Stimulated activated CD8-positive, alpha-beta memory T cell treated with anti-CD3 and anti-CD28 coated beads, Interleukin-12 subunit alpha, Interleukin-12 subunit beta, amount 100 ng/mL, for 4 hours (primary cell): ENCODE data around the gene A1BG.
"Not testable (repeated sequence)": the region's sequence is repeated elsewhere in the genome, so short reads cannot be mapped to it uniquely, and the experiment has no call there.

Source experiments
- DNase-seq: peaks from one replicate; pipeline ENCODE4 v3.0.0-alpha.2; 2020; ENCODE audit warnings: low read depth

Gene A1BG

GRCh38 chr19:58334691-58335249 lies 18.5 kb downstream of the A1BG start:
- DNase-seq, result no peak

GRCh38 chr19:58332697-58333096 lies 20.6 kb downstream of the A1BG start:
- no peak for DNase-seq

- DNase-seq, result no peak
These were observed 22.8 kb downstream of the A1BG start for GRCh38 chr19:58330458-58330857.

- DNase-seq, result no peak
These were observed 24.3 kb downstream of the A1BG start for GRCh38 chr19:58328999-58329398.

- DNase-seq, result peak; percentile 81
These were observed 26.2 kb downstream of the A1BG start, which contains the start of gene ZSCAN22 for GRCh38 chr19:58326914-58327726. Gene ZSCAN22, plus strand, starts transcription at chr19:58326994. Its CDS starts 7,809 bp downstream, at chr19:58334803.

- no peak for DNase-seq
These were observed 26.8 kb downstream of the A1BG start for GRCh38 chr19:58326501-58326913.

- no peak for DNase-seq
These were observed 27.8 kb downstream of the A1BG start for GRCh38 chr19:58325311-58326022.

GRCh38 chr19:58319241-58319640 lies 34.1 kb downstream of the A1BG start:
- no peak for DNase-seq

- DNase-seq, result no peak
These were observed 35.0 kb downstream of the A1BG start for GRCh38 chr19:58318297-58318696.

GRCh38 chr19:58317476-58318072 lies 35.7 kb downstream of the A1BG start:
- no peak for DNase-seq

GRCh38 chr19:58315580-58315979 lies 37.7 kb downstream of the A1BG start:
- no peak for DNase-seq

GRCh38 chr19:58311345-58311865 lies 41.9 kb downstream of the A1BG start:
- no peak for DNase-seq

GRCh38 chr19:58310685-58311084 lies 42.6 kb downstream of the A1BG start:
- DNase-seq, result not testable (repeated sequence)

GRCh38 chr19:58307736-58308135 lies 45.6 kb downstream of the A1BG start:
- no peak for DNase-seq

- no peak for DNase-seq
These were observed 47.4 kb downstream of the A1BG start for GRCh38 chr19:58305932-58306323.

- peak; percentile 91 for DNase-seq
These were observed 48.0 kb downstream of the A1BG start, which contains the start of gene ERVK3-1 for GRCh38 chr19:58305065-58305931. Gene ERVK3-1, plus strand, starts transcription at chr19:58305377. Its CDS starts 6,792 bp downstream, at chr19:58312169.

GRCh38 chr19:58304748-58305064 lies 48.6 kb downstream of the A1BG start:
- no peak for DNase-seq

GRCh38 chr19:58304255-58304654 lies 49.0 kb downstream of the A1BG start:
- DNase-seq, result no peak

- no peak for DNase-seq
These were observed 52.7 kb downstream of the A1BG start for GRCh38 chr19:58300620-58301019.

GRCh38 chr19:58296104-58296503 lies 57.2 kb downstream of the A1BG start:
- DNase-seq, result no peak
